ENCODE measurements around the gene IL17B. TPM values are rescaled to one million over a fixed set of nuclear protein-coding genes. Genes with fewer than 3 reads are reported as not detected.

IL17B gene
- total RNA-seq, 1 experiment from 2014 or later: not detected

DNA sequence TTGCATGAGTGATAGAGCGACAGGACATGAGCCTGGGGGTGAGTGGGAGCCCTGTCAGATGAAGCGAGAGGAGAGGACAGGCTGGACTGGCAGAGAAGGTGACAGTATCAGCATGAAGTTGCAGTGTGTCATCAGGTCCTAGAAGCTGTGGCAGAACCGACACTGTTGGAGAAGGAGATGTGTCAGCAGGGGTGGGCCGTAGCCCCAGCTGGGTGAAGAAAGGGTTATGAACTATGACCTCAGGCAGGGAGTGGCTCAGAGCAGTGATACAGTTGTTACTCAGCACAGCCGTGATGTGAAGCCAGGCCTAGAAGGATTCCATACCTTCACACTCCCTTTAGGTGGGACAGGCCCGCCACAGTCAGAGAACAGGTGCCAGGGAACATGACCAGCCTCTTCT, 13.7 kb downstream of the IL17B start:
- POLR2A ChIA-PET: no interaction called here
- Mint-ChIP-seq H3K27ac (no peak overlapping the region), H3K9me3 (no peaks in the 10 kb centered on the region), H3K4me3 (no peak overlapping the region), H3K27me3 (ENCODE audit: low read depth) (no peaks in the 10 kb centered on the region), H3K4me1 (peaks cover 11% of the 10 kb centered on the region), H3K36me3 (no peaks in the 10 kb centered on the region; the same call in 1 of the 2 replicates)
- ATAC-seq (no peak), DNase-seq (ENCODE audit: low spot score) (no peak)
- CTCF ChIA-PET: interaction anchor here (0.8 to 8.6 kb wide), 7 partner anchors 9 to 246 kb away, joined by 3 to 146 read pairs (median 18); partner anchors contain the start of genes IL17B and PCYOX1L
- no peak for TF ChIP-seq GABPB1 (CRISPR knock-in tag; IDR thresholded peaks at IDR 0.05)
- no peak for TF ChIP-seq CBFB (CRISPR knock-in tag; IDR thresholded peaks at IDR 0.05; ENCODE audit: low read depth)
- no peak for TF ChIP-seq HMGA2 (CRISPR knock-in tag; IDR thresholded peaks at IDR 0.05)
- TF ChIP-seq, protein P1, sequence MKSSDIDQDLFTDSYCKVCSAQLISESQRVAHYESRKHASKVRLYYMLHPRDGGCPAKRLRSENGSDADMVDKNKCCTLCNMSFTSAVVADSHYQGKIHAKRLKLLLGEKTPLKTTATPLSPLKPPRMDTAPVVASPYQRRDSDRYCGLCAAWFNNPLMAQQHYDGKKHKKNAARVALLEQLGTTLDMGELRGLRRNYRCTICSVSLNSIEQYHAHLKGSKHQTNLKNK (CRISPR knock-in tag; IDR thresholded peaks at IDR 0.05): no peak
- TF ChIP-seq ZNF416 (CRISPR knock-in tag; IDR thresholded peaks at IDR 0.05): no peak
- TF ChIP-seq ETV6 (CRISPR knock-in tag; IDR thresholded peaks at IDR 0.05): no peak
- TF ChIP-seq, protein P2, sequence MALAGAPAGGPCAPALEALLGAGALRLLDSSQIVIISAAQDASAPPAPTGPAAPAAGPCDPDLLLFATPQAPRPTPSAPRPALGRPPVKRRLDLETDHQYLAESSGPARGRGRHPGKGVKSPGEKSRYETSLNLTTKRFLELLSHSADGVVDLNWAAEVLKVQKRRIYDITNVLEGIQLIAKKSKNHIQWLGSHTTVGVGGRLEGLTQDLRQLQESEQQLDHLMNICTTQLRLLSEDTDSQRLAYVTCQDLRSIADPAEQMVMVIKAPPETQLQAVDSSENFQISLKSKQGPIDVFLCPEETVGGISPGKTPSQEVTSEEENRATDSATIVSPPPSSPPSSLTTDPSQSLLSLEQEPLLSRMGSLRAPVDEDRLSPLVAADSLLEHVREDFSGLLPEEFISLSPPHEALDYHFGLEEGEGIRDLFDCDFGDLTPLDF (CRISPR knock-in tag; IDR thresholded peaks at IDR 0.05): no peak
- TF ChIP-seq NR2C2 (CRISPR knock-in tag; IDR thresholded peaks at IDR 0.05): no peak
- TF ChIP-seq, protein P3, sequence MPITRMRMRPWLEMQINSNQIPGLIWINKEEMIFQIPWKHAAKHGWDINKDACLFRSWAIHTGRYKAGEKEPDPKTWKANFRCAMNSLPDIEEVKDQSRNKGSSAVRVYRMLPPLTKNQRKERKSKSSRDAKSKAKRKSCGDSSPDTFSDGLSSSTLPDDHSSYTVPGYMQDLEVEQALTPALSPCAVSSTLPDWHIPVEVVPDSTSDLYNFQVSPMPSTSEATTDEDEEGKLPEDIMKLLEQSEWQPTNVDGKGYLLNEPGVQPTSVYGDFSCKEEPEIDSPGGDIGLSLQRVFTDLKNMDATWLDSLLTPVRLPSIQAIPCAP (CRISPR knock-in tag; IDR thresholded peaks at IDR 0.05): no peak
- TF ChIP-seq SMAD4 (CRISPR knock-in tag; IDR thresholded peaks at IDR 0.05): no peak
- TF ChIP-seq ZNF138 (CRISPR knock-in tag; conservative IDR thresholded peaks at IDR 0.05): no peak

DNA sequence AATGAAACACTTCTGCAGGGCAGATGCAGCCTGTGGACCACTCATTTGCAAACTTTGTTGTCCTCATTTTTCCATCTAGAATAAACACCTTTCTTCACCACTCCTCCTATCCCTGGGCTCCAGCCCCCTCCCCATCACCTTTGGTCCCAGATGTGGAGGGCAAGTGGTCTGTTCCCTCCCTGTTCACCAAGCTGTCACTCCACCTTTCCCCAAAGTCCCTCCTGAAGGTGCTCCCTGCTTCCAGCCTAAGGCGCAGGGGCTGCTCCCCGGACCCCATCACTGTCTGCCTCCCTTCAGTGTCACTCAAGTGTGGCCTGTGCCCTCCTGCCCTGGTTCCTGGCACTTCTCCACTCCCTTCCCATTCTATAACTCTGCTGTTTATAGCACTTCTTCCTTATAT, 14.4 kb downstream of the IL17B start:
- Mint-ChIP-seq H3K36me3 (no peaks in the 10 kb centered on the region; the same call in 1 of the 2 replicates), H3K27me3 (ENCODE audit: low read depth) (no peaks in the 10 kb centered on the region), H3K4me3 (no peak overlapping the region), H3K9me3 (no peaks in the 10 kb centered on the region), H3K27ac (no peak overlapping the region), H3K4me1 (peaks cover 11% of the 10 kb centered on the region)
- ATAC-seq: no peak
- POLR2A ChIA-PET: no interaction called here
- CTCF ChIA-PET: no interaction called here
- no peak for TF ChIP-seq ZNF121 (CRISPR knock-in tag; IDR thresholded peaks at IDR 0.05)
- no peak for DNase-seq (ENCODE audit: low spot score)

DNA sequence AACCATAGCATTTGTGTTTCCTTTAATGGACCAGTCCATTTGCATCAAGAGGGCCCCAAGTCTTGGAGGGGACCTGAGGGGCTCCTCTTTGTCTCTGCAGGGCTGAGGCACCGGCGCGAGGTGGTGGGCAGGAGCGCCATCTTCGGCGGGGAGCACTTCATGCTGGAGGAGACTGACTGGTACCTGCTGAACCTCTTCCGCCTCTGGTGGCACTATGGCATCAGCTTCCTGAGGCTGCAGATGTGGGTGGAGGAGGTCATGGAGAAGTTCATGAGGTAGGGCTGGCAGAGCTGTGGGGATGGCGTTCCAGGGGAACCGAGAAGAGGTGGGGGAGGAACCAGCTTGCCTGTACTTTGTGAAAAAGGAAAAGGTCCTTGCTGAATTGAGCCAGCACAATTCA, 15.2 kb downstream of the IL17B start:
- TF ChIP-seq ZNF671 (CRISPR knock-in tag; IDR thresholded peaks at IDR 0.05) (no peak), GTF2I (CRISPR knock-in tag; conservative IDR thresholded peaks at IDR 0.05) (no peak), CREM (CRISPR knock-in tag; IDR thresholded peaks at IDR 0.05) (no peak), TEAD4 (CRISPR knock-in tag; IDR thresholded peaks at IDR 0.05) (no peak), CBFB (CRISPR knock-in tag; IDR thresholded peaks at IDR 0.05; ENCODE audit: low read depth) (no peak), ZNF121 (CRISPR knock-in tag; IDR thresholded peaks at IDR 0.05) (no peak), MYBL2 (CRISPR knock-in tag; IDR thresholded peaks at IDR 0.05) (no peak)
- TF ChIP-seq, protein P4, sequence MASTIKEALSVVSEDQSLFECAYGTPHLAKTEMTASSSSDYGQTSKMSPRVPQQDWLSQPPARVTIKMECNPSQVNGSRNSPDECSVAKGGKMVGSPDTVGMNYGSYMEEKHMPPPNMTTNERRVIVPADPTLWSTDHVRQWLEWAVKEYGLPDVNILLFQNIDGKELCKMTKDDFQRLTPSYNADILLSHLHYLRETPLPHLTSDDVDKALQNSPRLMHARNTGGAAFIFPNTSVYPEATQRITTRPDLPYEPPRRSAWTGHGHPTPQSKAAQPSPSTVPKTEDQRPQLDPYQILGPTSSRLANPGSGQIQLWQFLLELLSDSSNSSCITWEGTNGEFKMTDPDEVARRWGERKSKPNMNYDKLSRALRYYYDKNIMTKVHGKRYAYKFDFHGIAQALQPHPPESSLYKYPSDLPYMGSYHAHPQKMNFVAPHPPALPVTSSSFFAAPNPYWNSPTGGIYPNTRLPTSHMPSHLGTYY (CRISPR knock-in tag; IDR thresholded peaks at IDR 0.05): no peak
- TF ChIP-seq, protein P5, sequence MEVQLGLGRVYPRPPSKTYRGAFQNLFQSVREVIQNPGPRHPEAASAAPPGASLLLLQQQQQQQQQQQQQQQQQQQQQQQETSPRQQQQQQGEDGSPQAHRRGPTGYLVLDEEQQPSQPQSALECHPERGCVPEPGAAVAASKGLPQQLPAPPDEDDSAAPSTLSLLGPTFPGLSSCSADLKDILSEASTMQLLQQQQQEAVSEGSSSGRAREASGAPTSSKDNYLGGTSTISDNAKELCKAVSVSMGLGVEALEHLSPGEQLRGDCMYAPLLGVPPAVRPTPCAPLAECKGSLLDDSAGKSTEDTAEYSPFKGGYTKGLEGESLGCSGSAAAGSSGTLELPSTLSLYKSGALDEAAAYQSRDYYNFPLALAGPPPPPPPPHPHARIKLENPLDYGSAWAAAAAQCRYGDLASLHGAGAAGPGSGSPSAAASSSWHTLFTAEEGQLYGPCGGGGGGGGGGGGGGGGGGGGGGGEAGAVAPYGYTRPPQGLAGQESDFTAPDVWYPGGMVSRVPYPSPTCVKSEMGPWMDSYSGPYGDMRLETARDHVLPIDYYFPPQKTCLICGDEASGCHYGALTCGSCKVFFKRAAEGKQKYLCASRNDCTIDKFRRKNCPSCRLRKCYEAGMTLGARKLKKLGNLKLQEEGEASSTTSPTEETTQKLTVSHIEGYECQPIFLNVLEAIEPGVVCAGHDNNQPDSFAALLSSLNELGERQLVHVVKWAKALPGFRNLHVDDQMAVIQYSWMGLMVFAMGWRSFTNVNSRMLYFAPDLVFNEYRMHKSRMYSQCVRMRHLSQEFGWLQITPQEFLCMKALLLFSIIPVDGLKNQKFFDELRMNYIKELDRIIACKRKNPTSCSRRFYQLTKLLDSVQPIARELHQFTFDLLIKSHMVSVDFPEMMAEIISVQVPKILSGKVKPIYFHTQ (CRISPR knock-in tag; IDR thresholded peaks at IDR 0.05): no peak
- ChIA-PET POLR2A (no interaction called here), CTCF (interaction anchor here (1.1 kb wide), 1 partner anchor 11 kb away, joined by 3 read pairs; no protein-coding TSS in a partner anchor)
- Mint-ChIP-seq H3K4me1 (peaks cover 13% of the 10 kb centered on the region), H3K27ac (no peak overlapping the region), H3K4me3 (no peak overlapping the region), H3K36me3 (no peaks in the 10 kb centered on the region; the same call in 1 of the 2 replicates), H3K27me3 (ENCODE audit: low read depth) (peaks cover under 1% of the 10 kb centered on the region; the same call in 1 of the 2 replicates), H3K9me3 (no peaks in the 10 kb centered on the region)
- no peak for ATAC-seq
- DNase-seq (ENCODE audit: low spot score): no peak
